ENCODE measurements around the gene DENND4A.
"Not testable (repeated sequence)": the region's sequence is repeated elsewhere in the genome, so short reads cannot be mapped to it uniquely, and the experiment has no call there.

Gene DENND4A

DNA sequence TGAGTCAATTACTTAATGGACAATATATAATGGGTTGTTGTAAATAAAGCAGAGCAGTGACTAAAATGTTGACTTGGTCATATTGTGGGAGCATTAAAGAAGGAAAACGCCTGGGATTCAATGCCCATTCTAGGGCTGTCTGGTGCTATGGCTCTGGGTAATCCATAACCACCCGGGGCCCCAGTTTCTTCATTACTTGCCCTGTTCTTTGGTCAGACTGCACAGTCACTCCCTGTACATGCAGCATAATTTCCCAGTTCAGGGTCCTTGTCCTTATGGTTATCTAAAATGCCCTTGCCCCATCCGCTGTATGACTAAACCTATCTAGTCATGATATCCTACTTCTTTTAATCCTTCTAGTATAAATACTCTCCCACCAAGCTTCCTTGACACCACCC, 27.5 kb upstream of the DENND4A start:
- in situ Hi-C loops (cut with HindIII; ENCODE audit: low sequenced_read_pairs), result loop anchor here (5.0 kb wide), 1 partner anchor 82 kb away; no protein-coding TSS in a partner anchor

- in situ Hi-C loops (cut with HindIII; ENCODE audit: low sequenced_read_pairs), result loop anchor here (5.0 kb wide), 1 partner anchor 82 kb away; no protein-coding TSS in a partner anchor
Measured at GRCh38 chr15:65818927-65819562, 27.0 kb upstream of the DENND4A start.

- in situ Hi-C loops (cut with HindIII; ENCODE audit: low sequenced_read_pairs), result loop anchor here (5.0 kb wide), 1 partner anchor 79 kb away; no protein-coding TSS in a partner anchor
Measured at GRCh38 chr15:65816441-65816840, 24.3 kb upstream of the DENND4A start.

GRCh38 chr15:65816008-65816407, 23.9 kb upstream of the DENND4A start:
- in situ Hi-C loops (cut with HindIII; ENCODE audit: low sequenced_read_pairs), result loop anchor here (5.0 kb wide), 1 partner anchor 79 kb away; no protein-coding TSS in a partner anchor

DNA sequence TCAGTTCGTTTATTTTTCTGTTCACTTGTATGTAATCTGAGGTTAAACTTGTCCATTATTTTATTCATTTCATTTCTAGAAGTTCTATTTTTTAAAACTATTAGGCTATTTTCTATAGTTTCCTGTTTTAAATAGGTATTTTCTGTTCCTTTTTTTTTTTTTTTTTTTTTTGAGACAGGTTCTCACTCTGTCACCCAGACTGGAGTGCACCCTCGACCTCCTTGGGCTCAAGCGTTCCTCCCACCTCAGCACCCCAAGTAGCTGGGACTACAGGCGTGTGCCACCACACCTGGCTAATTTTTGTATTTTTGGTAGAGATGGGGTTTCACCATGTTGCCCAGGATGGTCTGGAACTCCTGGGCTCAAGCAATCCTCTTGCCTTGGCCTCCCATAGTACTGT, 22.2 kb upstream of the DENND4A start:
- in situ Hi-C loops (cut with HindIII; ENCODE audit: low sequenced_read_pairs), result not testable (repeated sequence)

GRCh38 chr15:65812916-65813315, 20.8 kb upstream of the DENND4A start:
- in situ Hi-C loops (cut with HindIII; ENCODE audit: low sequenced_read_pairs), result no loop called here

DNA sequence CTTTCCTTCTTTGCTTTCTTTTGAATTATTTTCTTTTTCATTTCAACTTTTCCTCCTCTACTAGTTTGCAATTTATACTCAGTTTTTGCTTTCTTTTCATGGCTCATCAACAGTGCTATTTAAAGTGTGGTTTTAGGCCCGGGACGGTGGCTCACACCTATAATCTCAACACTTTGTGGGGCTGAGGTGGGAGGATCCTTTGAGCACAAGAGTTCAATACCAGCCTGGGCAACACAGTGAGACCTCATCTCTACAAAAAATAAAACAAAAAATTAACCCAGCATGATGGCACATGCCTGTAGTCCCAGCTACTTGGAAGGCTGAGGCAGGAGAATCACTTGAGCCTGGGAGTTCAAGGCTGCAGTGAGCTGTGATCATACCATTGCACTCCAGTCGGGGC, 20.4 kb upstream of the DENND4A start:
- in situ Hi-C loops (cut with HindIII; ENCODE audit: low sequenced_read_pairs), result no loop called here

- in situ Hi-C loops (cut with HindIII; ENCODE audit: low sequenced_read_pairs), result no loop called here
Measured at GRCh38 chr15:65811835-65812234, 19.7 kb upstream of the DENND4A start.

DNA sequence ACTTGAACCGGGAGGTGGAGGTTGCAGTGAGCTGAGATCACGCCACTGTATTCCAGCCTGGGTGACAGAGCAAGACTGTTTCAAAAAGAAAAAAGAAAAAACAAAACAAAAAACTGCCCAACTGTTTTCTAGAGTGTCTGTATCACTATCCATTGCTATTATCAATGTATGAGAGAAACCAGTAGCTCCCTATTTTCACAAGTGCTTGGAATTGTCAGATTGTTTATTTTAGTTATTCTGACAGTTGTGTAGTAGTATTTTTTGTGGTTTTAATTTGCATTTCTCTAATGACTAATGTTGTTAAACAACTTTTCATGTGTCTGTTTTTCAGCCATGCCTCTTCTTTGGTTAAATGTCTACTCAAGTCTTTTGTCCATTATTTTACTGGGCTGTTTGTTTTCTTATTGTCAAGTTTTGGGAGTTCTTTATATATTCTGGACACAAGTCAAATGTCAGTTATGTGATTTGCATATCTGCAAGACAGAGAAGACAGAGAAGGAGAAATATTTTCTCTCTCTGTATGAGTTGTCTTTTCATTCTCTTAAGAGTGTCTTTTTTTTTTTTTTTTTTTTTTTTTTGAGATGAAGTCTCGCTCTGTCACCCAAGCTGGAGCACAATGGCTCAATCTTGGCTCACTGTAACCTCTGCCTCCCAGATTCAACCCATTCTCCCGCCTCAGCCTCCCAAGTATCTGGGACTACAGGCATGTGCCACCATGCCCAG, 19.1 kb upstream of the DENND4A start:
- in situ Hi-C loops (cut with HindIII; ENCODE audit: low sequenced_read_pairs), result not testable (repeated sequence)

DNA sequence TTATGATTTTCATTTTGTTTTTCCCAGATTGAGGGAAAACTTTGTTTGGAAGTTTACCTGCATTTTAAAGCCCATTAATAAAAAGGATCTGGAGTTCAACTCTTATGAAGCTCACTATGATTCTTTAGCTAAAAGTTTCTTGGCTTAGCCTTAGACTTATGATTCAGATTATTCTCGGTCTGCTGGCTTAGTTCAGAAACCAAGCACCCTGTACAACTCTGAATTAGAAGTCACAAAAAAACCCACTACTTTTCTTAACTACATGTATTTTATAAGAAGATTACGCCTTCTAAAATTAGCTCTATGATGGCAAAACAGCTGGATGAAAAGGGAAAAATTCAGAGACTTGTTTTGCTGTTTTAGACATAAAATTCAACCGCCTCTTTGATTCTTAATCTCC, 14.3 kb upstream of the DENND4A start:
- in situ Hi-C loops (cut with HindIII; ENCODE audit: low sequenced_read_pairs), result no loop called here

DNA sequence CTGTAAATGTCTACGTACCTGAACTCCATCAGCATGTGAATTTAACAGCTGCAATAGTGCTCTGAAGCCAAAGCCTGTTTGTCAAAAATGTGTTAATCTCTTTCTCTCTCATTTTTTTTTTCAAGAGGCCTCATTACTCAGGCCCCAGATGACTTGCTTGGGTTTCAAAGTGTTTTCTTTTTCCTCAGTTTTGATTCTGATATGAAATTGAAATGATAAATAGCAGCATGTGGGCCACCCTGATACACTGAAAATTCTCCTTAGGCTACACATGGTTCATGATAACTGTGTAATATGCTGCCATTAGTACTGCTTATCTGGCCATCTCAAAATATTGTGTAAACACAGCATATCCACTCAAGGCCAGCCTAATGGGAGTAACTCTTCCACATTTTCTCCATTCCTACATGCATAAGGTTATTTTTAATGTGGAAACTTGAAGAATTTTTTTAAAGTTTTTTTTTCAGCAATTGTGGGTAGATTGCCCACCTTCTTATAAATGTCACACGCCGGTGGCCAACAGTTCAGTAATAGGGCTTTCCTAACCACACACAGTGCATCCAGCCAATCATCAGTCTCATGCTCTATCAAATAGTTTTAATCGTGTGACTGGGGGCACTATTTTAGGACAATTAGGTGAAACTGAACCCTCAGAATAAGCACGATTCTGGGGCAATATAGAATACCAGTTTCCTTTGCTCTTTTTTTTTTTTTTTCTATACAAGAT, 13.1 kb upstream of the DENND4A start:
- in situ Hi-C loops (cut with HindIII; ENCODE audit: low sequenced_read_pairs), result no loop called here

DNA sequence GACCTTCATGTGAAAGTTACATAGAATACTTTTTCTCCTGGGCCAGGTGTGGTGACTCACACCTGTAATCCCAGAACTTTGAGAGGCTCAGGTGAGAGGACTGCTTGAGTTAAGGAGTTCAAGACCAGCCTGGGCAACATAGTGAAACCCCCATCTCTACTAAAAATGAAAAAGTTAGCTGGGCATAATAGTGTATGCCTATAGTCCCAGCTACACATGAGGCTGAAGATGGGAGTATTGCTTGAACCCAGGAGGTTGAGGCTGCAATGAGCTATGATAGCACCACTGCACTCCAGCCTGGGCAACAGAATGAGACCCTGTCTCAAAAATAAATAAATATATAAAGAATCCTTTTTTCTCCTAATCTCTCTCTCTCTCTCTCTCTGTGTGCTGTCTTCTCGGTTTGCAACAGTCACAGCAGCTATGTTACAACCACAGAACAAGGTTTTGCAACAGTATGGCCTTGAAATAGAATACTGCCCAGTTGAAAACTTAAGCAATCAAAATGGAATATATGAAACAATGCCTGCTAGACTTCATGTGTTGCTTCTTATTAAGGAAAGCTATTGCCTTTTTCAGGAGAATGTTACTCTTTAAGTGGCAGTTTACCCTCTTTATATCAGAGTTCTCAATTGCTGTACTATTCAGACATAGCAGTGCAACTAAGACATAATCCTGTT, 12.3 kb upstream of the DENND4A start:
- in situ Hi-C loops (cut with HindIII; ENCODE audit: low sequenced_read_pairs), result no loop called here

DNA sequence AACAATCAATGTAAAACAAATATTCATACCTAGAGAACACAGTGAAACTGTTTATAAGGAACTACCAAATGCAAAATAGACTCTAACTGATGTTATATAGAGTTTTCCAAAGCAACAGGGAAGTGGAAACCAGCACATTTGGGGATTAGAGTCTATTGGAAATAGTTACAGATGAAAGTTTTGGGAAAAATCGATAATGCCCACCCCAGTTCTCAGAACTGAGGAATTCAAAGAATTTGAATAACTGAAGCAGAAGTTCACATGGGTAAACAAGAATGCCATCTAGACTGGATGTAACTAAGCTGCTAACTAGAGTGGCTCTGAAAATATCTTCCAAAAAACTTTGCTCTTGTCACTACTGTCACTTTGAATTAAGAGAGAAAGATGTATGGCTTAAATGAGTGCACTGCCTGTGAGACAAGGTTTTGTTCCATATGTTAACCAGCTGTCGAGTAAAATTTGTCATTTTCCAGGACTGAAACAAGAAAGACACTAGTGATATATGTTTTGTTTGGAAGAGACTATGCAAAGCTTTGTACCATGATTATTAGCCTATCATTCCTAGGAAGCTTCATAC, 9.2 kb upstream of the DENND4A start:
- in situ Hi-C loops (cut with HindIII; ENCODE audit: low sequenced_read_pairs), result no loop called here

DNA sequence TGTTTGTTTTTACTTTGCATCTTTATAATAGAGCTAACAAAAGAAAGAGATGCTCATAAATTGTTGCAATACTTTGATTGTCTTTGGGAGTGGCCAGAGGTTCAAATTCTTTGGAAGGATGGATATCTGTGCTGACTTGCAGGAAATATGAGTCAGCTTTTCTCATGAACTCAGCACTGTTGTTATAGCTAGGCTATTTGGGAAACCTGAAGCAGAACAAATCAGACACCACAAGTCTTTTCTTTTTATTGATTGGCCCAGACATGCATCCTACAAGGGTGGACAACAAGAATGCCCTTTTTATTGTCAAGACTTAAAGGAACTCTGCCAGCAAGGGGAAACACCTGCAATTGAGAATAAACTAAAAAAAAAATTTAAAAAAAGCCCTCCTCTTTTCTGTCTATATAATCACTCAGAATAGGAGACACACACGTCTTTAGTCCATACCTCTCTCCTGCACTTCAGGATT, 4.6 kb upstream of the DENND4A start:
- in situ Hi-C loops (cut with HindIII; ENCODE audit: low sequenced_read_pairs), result no loop called here

- in situ Hi-C loops (cut with HindIII; ENCODE audit: low sequenced_read_pairs), result no loop called here
Measured at GRCh38 chr15:65795663-65796216, 3.6 kb upstream of the DENND4A start.

GRCh38 chr15:65793818-65794104, 1.7 kb upstream of the DENND4A start:
- in situ Hi-C loops (cut with HindIII; ENCODE audit: low sequenced_read_pairs), result loop anchor here (5.0 kb wide), 1 partner anchor 56 kb away; no protein-coding TSS in a partner anchor

DNA sequence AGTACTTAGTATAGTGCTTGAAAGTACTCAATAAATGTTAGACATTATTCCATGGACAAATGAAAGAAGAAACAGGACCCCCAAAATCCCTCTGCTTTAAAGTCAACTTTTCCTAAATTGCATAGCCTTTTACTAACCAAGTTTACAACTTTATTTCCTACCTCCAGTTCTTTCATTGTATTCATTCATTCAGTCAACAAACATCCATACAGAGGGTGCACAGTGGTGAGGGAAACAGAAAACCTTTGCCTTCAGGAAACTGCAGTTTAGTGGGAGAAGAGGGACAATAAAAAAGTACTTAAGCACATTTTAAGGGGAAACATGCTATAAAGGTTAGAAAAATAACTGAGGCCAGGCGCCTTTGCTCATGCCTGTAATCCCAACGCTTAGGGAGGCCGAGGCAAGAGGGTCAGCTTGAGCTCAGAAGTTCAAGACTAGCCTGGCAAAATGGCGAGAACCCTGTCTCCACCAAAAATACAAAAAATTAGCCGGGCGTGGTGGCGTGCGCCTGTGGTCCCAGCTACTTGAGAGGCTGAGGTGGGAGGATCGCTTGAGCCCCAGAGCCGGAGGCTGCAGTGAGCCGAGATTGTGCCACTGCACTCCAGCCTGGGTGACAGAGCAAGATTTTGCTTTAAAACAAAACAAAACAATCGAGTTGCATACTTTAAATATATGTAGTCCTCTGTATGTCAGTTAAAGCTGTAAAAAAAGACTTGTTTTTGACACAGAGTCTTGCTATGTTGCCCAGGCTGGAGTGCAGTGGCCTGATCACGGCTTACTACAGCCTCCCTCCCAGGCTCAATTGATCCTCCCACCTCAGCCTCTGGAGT, 1.1 kb upstream of the DENND4A start:
- in situ Hi-C loops (cut with HindIII; ENCODE audit: low sequenced_read_pairs), result loop anchor here (5.0 kb wide), 1 partner anchor 56 kb away; no protein-coding TSS in a partner anchor

DNA sequence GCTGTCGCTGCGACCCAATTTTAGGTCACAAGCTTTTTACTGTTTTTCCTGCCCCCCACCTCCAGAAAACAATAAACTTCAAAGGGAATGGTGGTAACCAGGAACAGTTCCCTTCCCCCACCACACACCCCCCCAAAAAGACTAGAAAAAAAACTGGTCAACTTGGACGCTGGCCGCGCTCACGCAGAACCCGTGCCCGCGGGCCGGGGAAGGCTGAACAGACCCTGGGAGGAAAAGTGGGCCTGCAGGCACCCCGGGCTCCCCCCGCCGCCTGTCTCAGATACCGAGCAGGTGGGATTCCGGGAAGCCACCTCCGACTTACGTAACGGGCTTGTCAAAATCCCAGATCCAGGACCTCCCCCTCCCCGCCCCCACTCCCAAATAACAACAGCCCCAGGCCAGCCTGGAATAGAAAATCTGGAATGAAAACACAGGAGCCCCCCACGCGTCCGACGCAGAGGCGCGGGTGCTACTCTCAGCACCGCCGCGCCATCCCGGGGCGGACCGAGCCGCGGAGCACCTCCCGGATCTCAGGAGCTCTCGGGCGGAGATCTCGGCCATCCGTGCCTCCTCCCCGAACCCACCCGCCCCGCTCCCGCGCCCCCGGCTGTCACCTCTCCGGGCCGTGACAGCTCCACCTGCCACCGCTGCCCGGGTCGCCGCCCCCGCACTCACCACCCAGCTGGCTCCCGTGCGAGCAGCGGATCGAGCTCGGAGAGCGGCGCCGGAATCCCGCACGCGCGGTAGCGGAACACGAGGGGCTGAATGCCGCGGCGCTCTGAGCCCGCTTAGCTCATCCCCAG, 557 bp downstream of the DENND4A start:
- in situ Hi-C loops (cut with HindIII; ENCODE audit: low sequenced_read_pairs), result loop anchor here (5.0 kb wide), 1 partner anchor 54 kb away; no protein-coding TSS in a partner anchor

Measured in endothelial cell of hepatic sinusoid (primary cell).